ENCODE data around the gene MEMO1.
"Not testable (repeated sequence)": the region's sequence is repeated elsewhere in the genome, so short reads cannot be mapped to it uniquely, and the experiment has no call there.

The MEMO1 gene

DNA sequence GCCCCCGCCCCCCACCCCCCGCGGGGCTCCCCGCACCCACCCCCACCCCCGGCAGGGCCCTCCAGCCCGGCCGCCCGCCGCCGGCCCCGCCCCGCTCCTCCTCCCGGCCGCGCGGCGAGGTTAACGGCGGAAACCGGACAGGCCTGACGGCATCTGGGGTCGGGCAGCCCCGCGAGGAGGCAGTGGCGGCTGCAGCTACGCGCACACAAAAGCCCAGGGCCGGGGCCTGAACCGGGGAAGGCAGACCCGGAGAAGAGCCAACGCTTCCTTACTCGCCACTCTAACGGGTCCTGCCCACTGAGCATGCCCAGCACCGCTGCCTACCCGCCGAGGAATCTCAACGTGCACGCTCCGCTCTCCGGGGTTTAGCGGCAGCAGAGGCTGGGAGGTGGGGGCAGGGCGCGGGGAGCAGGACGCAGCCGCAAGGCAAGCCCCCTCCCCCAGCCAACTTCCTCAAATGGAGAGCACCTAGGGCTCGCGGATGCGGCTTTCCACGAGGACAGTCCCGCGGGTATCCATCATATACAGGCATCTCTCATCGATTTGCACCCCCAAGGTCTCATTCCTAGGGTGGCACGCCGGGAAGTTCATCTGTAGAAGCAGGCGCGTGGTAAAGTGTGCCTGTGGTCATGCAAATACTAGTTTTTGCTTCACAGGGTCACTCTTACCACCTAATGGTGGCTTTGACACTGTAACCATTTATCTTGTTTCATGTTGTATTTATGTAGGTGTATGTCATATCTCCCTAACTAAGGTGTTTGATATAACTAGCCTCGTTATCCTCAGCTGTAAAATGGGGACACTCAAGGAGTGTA, at the start of gene MEMO1:
Gene MEMO1 (minus strand): TSS at position 339 of the 815 bp plus-strand sequence. CDS start 761 bp downstream, outside the sequence.
- TF ChIP-seq, protein P1, sequence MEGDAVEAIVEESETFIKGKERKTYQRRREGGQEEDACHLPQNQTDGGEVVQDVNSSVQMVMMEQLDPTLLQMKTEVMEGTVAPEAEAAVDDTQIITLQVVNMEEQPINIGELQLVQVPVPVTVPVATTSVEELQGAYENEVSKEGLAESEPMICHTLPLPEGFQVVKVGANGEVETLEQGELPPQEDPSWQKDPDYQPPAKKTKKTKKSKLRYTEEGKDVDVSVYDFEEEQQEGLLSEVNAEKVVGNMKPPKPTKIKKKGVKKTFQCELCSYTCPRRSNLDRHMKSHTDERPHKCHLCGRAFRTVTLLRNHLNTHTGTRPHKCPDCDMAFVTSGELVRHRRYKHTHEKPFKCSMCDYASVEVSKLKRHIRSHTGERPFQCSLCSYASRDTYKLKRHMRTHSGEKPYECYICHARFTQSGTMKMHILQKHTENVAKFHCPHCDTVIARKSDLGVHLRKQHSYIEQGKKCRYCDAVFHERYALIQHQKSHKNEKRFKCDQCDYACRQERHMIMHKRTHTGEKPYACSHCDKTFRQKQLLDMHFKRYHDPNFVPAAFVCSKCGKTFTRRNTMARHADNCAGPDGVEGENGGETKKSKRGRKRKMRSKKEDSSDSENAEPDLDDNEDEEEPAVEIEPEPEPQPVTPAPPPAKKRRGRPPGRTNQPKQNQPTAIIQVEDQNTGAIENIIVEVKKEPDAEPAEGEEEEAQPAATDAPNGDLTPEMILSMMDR (IDR thresholded peaks at IDR 0.05; ENCODE audit: low read depth, low read length, poor library complexity, severe bottlenecking) = no peak
- TF ChIP-seq EZH2phosphoT487 (IDR thresholded peaks at IDR 0.05; ENCODE audit: borderline replicate concordance, low read length) = no peak
- H4K20me1 ChIP-seq (ENCODE audit: control insufficient read depth, insufficient read depth, low read depth, low read length) = peaks cover 19% of the 10 kb centered on the region
- H3K79me2 ChIP-seq (ENCODE audit: control insufficient read depth, low read length) = peaks cover 48% of the 10 kb centered on the region
- H3K4me1 ChIP-seq (ENCODE audit: control insufficient read depth, low read length) = peaks cover 34% of the 10 kb centered on the region
- H3K4me2 ChIP-seq (ENCODE audit: low read length) = peak within 1 kb of the TSS; percentile 97
- H3K27me3 ChIP-seq (ENCODE audit: control insufficient read depth, low read length) = no peaks in the 10 kb centered on the region
- H3K36me3 ChIP-seq (ENCODE audit: control insufficient read depth, low read length) = peaks cover 15% of the 10 kb centered on the region; the same call in 1 of the 2 replicates
- peaks cover 8% of the 10 kb centered on the region for H3F3A ChIP-seq (ENCODE audit: control insufficient read depth, insufficient read depth)
- H3K4me3 ChIP-seq (ENCODE audit: low read length) = peak within 1 kb of the TSS; percentile 98
- no peaks in the 10 kb centered on the region for H3K9me2 ChIP-seq (replicated peaks; ENCODE audit: control insufficient read depth, low read length)
- no peaks in the 10 kb centered on the region for H3K9me3 ChIP-seq (ENCODE audit: control insufficient read depth, insufficient read depth, low read length)
- H3K27ac ChIP-seq (ENCODE audit: low read depth, low read length) = peak within 1 kb of the TSS; percentile 93

DNA sequence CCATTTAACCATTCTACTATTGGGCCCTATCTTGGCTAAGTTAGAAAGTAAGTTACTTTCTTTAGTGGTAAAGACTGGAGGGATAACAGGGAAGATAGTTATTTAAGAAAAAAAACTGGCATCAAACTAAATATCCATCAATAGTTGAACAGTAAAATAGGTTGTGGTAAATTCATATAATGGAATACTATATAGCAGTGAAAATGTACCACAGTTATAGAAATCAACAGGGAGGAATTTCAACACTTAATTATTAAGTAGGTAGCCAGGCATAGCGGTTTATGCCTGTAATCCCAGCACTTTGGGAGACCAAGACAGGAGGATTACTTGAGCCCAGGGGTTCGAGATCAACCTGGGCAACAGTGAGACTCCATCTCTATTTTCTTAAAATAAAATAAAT, 49.5 kb upstream of the MEMO1 start:
- H3K4me1 ChIP-seq (ENCODE audit: control insufficient read depth, low read length) = peaks cover 16% of the 10 kb centered on the region
- peaks cover 11% of the 10 kb centered on the region for H3K79me2 ChIP-seq (ENCODE audit: control insufficient read depth, low read length)
- H3K27ac ChIP-seq (ENCODE audit: low read depth, low read length) = no peak overlapping the region
- TF ChIP-seq, protein P1 (IDR thresholded peaks at IDR 0.05; ENCODE audit: low read depth, low read length, poor library complexity, severe bottlenecking) = no peak
- TF ChIP-seq EZH2phosphoT487 (IDR thresholded peaks at IDR 0.05; ENCODE audit: borderline replicate concordance, low read length) = no peak
- H3K4me2 ChIP-seq (ENCODE audit: low read length) = no peak overlapping the region
- 0 out of 2 replicates have a peak, but pooled peaks cover 2% of the 10 kb centered on the region for H3F3A ChIP-seq (ENCODE audit: control insufficient read depth, insufficient read depth)
- no peaks in the 10 kb centered on the region for H3K27me3 ChIP-seq (ENCODE audit: control insufficient read depth, low read length)
- no peaks in the 10 kb centered on the region for H3K36me3 ChIP-seq (ENCODE audit: control insufficient read depth, low read length)
- no peak overlapping the region for H3K4me3 ChIP-seq (ENCODE audit: low read length)
- H3K9me3 ChIP-seq (ENCODE audit: control insufficient read depth, insufficient read depth, low read length) = no peaks in the 10 kb centered on the region
- no peaks in the 10 kb centered on the region for H3K9me2 ChIP-seq (replicated peaks; ENCODE audit: control insufficient read depth, low read length)
- no peaks in the 10 kb centered on the region for H4K20me1 ChIP-seq (ENCODE audit: control insufficient read depth, insufficient read depth, low read depth, low read length)

DNA sequence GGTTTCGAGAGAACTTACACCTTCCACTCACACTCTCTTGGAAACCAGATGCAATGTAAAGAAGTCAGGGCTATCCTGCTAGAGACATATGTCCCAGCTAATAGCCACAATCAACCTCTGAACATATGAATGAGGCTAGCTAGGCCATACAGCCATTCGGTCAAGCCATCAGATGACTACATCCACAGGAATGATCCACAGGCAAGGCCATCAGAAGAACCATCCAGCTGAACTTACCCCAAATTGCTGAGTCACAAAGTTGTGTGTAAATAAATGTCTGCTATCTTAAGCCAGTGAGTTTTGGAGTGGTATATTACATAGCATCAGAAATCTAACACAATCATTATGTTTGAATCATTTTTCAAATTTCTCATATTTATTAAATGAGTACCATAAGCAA, 47.3 kb upstream of the MEMO1 start:
- H3K27me3 ChIP-seq (ENCODE audit: control insufficient read depth, low read length) = no peaks in the 10 kb centered on the region
- no peak overlapping the region for H3K4me2 ChIP-seq (ENCODE audit: low read length)
- H3K9me2 ChIP-seq (replicated peaks; ENCODE audit: control insufficient read depth, low read length) = no peaks in the 10 kb centered on the region
- H3F3A ChIP-seq (ENCODE audit: control insufficient read depth, insufficient read depth) = no peaks in the 10 kb centered on the region
- H4K20me1 ChIP-seq (ENCODE audit: control insufficient read depth, insufficient read depth, low read depth, low read length) = no peaks in the 10 kb centered on the region
- H3K27ac ChIP-seq (ENCODE audit: low read depth, low read length) = no peak overlapping the region
- H3K9me3 ChIP-seq (ENCODE audit: control insufficient read depth, insufficient read depth, low read length) = no peaks in the 10 kb centered on the region
- TF ChIP-seq, protein P1 (IDR thresholded peaks at IDR 0.05; ENCODE audit: low read depth, low read length, poor library complexity, severe bottlenecking) = no peak
- TF ChIP-seq EZH2phosphoT487 (IDR thresholded peaks at IDR 0.05; ENCODE audit: borderline replicate concordance, low read length) = no peak
- no peaks in the 10 kb centered on the region for H3K79me2 ChIP-seq (ENCODE audit: control insufficient read depth, low read length)
- no peak overlapping the region for H3K4me3 ChIP-seq (ENCODE audit: low read length)
- H3K36me3 ChIP-seq (ENCODE audit: control insufficient read depth, low read length) = no peaks in the 10 kb centered on the region
- peaks cover 8% of the 10 kb centered on the region for H3K4me1 ChIP-seq (ENCODE audit: control insufficient read depth, low read length)

DNA sequence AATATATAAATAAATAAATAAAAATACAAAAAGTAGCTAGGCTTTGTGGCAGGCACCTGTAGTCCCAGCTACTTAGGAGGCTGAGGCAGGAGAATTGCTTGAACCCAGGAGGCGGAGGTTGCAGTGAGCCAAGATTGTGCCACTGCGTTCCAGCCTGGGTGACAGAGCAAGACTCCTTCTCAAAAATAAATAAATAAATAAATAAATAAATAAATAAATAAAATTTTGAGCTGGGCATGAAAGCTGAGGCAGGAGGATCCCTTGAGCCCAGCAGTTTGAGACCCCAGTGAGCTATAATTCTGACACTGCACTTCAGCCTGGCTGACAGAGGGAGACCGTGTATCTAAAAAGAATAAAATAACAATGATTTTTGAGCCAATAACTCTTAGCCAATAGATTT, 43.8 kb upstream of the MEMO1 start:
- not testable (repeated sequence) for H3K4me3 ChIP-seq (ENCODE audit: low read length); H3K4me1 ChIP-seq (ENCODE audit: control insufficient read depth, low read length); H3K27ac ChIP-seq (ENCODE audit: low read depth, low read length); H3K9me3 ChIP-seq (ENCODE audit: control insufficient read depth, insufficient read depth, low read length); H3K79me2 ChIP-seq (ENCODE audit: control insufficient read depth, low read length); H4K20me1 ChIP-seq (ENCODE audit: control insufficient read depth, insufficient read depth, low read depth, low read length); H3K4me2 ChIP-seq (ENCODE audit: low read length); H3K9me2 ChIP-seq (replicated peaks; ENCODE audit: control insufficient read depth, low read length); H3K36me3 ChIP-seq (ENCODE audit: control insufficient read depth, low read length); H3F3A ChIP-seq (ENCODE audit: control insufficient read depth, insufficient read depth); H3K27me3 ChIP-seq (ENCODE audit: control insufficient read depth, low read length)
